Measurements from ENCODE around the gene ASMT.

DNA sequence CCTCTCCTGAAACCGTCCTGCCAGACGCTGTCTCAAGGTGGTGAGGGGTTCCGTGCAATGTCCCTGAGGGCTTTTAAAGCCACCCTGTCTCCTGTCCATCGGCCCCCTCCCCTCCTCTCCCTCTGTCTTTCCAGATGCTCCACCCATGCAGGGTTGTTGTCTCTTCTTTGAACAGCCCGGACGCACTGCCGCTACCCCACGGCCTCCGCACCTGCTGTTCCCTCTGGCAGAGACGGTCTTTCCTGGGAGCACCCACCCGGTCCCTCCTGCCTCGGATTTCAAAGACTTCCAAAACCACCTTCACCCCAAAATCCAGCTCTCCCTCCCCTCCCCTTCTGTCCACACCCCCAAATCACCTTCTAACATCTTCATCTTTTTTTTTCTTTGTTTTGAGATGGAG, 4.1 kb upstream of the ASMT start:
- TF ChIP-seq, protein P1, sequence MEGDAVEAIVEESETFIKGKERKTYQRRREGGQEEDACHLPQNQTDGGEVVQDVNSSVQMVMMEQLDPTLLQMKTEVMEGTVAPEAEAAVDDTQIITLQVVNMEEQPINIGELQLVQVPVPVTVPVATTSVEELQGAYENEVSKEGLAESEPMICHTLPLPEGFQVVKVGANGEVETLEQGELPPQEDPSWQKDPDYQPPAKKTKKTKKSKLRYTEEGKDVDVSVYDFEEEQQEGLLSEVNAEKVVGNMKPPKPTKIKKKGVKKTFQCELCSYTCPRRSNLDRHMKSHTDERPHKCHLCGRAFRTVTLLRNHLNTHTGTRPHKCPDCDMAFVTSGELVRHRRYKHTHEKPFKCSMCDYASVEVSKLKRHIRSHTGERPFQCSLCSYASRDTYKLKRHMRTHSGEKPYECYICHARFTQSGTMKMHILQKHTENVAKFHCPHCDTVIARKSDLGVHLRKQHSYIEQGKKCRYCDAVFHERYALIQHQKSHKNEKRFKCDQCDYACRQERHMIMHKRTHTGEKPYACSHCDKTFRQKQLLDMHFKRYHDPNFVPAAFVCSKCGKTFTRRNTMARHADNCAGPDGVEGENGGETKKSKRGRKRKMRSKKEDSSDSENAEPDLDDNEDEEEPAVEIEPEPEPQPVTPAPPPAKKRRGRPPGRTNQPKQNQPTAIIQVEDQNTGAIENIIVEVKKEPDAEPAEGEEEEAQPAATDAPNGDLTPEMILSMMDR (conservative IDR thresholded peaks at IDR 0.05 in 1 of 2, IDR thresholded peaks at IDR 0.05 in 1 of 2; ENCODE audit: low read depth in 1 of 2, low read length in 2 of 2), result no peak
- TF ChIP-seq EZH2 (IDR thresholded peaks at IDR 0.05; ENCODE audit: low read length, missing control alignments), result no peak

Data from fibroblast of lung (primary cell).